ENCODE data around the gene ADA.

DNA sequence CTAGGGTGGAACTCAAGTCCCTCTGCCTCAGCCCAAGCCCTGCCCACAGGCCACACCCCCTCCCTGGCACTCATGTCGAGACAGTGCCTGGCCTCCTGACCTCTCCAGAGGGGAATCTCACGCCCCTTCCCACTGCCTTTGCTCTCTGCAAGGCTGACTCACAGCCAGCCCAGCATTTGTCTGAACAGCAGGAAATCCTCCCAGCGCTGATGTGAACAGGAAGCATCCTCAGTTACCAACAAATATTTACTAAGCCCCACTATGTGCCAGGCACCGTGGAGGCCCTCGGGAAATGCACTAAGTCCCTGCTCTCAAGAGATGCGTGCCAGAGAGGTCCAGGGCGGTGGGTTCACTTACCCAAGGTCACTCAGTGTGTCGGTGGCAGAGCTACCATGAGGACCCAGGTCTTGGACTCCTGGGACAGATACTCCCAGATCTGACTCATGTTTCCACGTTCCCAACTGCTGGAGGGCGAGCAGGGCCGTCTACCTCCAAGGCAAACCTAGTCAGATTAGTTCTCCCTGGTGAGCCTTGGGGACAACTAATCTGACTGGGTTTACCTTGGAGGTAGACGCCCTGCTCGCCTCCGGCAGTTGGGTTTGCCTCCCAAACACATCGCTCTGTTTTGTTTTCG, 7.8 kb downstream of the ADA start:
- TF ChIP-seq, protein P1, sequence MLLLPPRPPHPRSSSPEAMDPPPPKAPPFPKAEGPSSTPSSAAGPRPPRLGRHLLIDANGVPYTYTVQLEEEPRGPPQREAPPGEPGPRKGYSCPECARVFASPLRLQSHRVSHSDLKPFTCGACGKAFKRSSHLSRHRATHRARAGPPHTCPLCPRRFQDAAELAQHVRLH (CRISPR knock-in tag; IDR thresholded peaks at IDR 0.05; ENCODE audit: borderline replicate concordance, low read depth) = no peak
- TF ChIP-seq YY1 (IDR thresholded peaks at IDR 0.05; ENCODE audit: insufficient read depth, insufficient replicate concordance, low read depth, low read length) (no peak), SMARCE1 (IDR thresholded peaks at IDR 0.05; ENCODE audit: borderline replicate concordance) (no peak), POLR2AphosphoS5 (IDR thresholded peaks at IDR 0.05; ENCODE audit: low read depth, low read length) (no peak), IKZF1 (IDR thresholded peaks at IDR 0.05) (no peak), AFF4 (CRISPR knock-in tag; IDR thresholded peaks at IDR 0.05) (no peak), CTCF (CRISPR knock-in tag; IDR thresholded peaks at IDR 0.05) (no peak), MYC (CRISPR knock-in tag; IDR thresholded peaks at IDR 0.05; ENCODE audit: borderline replicate concordance) (no peak), TAF1 (CRISPR knock-in tag; IDR thresholded peaks at IDR 0.05) (no peak), SMAD1 (CRISPR knock-in tag; IDR thresholded peaks at IDR 0.05; ENCODE audit: borderline replicate concordance, low read depth) (no peak)
- TF ChIP-seq, protein P2, sequence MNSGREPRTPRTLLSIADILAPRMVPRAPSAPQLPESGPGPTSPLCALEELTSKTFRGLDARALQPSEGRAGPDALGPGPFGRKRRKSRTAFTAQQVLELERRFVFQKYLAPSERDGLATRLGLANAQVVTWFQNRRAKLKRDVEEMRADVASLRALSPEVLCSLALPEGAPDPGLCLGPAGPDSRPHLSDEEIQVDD (CRISPR knock-in tag; IDR thresholded peaks at IDR 0.05; ENCODE audit: borderline replicate concordance) = no peak
- TF ChIP-seq, protein P3, sequence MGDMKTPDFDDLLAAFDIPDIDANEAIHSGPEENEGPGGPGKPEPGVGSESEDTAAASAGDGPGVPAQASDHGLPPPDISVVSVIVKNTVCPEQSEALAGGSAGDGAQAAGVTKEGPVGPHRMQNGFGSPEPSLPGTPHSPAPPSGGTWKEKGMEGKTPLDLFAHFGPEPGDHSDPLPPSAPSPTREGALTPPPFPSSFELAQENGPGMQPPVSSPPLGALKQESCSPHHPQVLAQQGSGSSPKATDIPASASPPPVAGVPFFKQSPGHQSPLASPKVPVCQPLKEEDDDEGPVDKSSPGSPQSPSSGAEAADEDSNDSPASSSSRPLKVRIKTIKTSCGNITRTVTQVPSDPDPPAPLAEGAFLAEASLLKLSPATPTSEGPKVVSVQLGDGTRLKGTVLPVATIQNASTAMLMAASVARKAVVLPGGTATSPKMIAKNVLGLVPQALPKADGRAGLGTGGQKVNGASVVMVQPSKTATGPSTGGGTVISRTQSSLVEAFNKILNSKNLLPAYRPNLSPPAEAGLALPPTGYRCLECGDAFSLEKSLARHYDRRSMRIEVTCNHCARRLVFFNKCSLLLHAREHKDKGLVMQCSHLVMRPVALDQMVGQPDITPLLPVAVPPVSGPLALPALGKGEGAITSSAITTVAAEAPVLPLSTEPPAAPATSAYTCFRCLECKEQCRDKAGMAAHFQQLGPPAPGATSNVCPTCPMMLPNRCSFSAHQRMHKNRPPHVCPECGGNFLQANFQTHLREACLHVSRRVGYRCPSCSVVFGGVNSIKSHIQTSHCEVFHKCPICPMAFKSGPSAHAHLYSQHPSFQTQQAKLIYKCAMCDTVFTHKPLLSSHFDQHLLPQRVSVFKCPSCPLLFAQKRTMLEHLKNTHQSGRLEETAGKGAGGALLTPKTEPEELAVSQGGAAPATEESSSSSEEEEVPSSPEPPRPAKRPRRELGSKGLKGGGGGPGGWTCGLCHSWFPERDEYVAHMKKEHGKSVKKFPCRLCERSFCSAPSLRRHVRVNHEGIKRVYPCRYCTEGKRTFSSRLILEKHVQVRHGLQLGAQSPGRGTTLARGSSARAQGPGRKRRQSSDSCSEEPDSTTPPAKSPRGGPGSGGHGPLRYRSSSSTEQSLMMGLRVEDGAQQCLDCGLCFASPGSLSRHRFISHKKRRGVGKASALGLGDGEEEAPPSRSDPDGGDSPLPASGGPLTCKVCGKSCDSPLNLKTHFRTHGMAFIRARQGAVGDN (CRISPR knock-in tag; IDR thresholded peaks at IDR 0.05) = no peak

Data from HepG2 (cell line).